Dermis microvascular lymphatic vessel endothelial cell (primary cell): ENCODE results near the gene PLS1. TPM values are rescaled to one million over a fixed set of nuclear protein-coding genes. Genes with fewer than 3 reads are reported as not detected.
"Not testable (repeated sequence)": the region's sequence is repeated elsewhere in the genome, so short reads cannot be mapped to it uniquely, and the experiment has no call there.

Source experiments
- DNase-seq, 2 donors: peaks; one replicate each; pipeline versions ENCODE4 v3.0.0 to v3.0.0-alpha.2; 2010; ENCODE audit warnings: low read depth in 2 of 2
- total RNA-seq: library from RNA; depleted of rRNA; stranded (reverse); fragments of >200 nt; gene quantifications from 2 replicates; pipeline ENCODE4 v1.2.1, GENCODE V29; 2014

The PLS1 gene, protein sequence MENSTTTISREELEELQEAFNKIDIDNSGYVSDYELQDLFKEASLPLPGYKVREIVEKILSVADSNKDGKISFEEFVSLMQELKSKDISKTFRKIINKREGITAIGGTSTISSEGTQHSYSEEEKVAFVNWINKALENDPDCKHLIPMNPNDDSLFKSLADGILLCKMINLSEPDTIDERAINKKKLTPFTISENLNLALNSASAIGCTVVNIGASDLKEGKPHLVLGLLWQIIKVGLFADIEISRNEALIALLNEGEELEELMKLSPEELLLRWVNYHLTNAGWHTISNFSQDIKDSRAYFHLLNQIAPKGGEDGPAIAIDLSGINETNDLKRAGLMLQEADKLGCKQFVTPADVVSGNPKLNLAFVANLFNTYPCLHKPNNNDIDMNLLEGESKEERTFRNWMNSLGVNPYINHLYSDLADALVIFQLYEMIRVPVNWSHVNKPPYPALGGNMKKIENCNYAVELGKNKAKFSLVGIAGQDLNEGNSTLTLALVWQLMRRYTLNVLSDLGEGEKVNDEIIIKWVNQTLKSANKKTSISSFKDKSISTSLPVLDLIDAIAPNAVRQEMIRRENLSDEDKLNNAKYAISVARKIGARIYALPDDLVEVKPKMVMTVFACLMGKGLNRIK
- total RNA-seq, result 0.38 and 1.2 TPM in 2 replicates

DNA sequence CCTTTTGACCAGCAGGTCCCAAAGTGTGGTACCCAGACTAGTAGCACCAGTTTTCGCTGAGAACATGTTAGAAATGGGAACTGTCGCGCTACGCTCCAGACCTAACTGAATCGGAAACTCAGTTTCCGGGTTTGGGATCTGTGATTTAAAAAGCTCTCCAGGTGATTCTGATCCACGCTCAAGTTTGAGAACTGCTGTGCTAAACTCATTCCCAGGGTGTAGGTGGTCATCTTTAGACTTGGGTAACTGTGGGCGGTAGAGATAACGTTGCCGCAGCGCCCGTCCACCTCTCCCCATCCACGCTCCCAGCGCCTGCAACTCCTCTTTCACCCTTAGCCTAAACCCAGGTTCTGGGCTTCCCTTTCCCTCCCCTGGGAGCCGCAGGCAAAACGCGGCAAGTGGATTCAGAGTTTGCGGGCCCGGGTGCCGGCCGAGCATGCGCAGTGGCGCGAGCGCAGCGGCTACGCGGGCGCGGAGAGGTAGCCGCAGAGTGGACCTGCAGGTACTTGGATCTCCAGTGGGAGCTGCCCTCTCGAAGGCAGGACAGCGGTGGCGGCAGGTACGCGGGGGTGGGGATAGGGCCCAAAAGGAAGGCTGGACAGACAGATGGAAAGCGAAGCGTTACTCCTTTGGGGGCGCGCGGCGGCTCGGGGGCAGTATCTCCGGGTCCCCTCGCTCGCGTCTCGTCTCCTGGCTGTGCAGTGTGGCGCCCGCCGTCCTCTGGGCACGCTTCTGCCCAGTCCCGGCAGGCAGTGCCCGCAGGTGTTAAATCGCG, at the start of gene PLS1:
PLS1 (plus strand) TSS at position 443 of the 775 bp plus-strand sequence. CDS start 67,845 bp downstream, outside the sequence.
- peak; percentile 61 to 75 for DNase-seq

DNA sequence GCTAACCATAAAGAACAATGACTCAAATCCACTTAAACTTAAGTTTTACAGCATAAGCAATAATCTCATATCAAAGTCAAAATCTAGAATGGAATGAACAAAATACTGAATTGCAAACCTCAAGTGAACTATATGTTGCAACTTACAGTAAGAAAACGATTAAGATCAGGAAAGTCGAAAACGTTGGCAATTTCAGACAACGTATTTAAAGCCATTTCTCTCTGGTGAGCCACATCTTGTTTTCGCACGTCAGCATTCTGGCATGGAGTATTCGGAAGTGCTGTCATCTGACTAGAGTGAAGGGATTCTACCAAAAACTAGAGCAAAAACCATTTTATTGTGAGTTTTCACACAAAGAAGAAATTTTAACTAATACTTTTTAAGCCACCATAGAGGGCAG, 46.2 kb upstream of the PLS1 start:
- no peak for DNase-seq

DNA sequence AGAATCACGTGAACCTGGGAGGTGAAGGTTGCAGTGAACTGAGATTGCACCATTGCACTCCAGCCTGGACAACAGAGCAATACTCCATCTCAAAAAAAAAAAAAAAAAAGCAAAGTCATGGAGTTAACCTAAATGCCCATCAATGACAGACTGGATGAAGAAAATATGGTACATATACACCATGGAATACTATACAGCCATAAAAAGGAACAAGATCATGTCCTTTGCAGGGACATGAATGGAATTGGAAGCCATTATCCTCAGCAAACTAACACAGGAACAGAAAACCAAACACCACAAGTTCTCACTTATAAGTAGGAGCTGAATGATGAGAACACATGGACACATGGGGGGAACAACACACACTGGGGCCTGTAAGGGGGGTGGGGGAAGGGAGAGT, 43.6 kb upstream of the PLS1 start:
- not testable (repeated sequence) for DNase-seq

DNA sequence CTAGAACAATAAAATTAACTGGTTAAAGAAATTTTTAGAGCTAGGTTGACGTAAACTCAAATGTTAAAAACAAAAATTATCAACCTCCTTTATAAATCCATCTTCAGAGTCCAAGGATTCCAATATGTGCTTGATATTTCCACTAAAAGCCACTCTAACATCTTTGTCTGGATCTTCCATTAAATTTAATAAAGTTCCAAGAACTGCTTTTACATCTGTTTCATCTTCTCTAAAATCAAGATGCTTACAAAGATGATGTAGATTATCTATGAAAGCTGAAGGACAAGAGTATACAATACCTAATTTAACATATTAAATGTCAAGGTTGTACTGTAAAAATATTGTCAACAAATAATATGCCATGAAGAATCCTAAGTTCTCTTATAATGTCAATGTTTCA, 42.5 kb upstream of the PLS1 start:
- DNase-seq, result no peak

DNA sequence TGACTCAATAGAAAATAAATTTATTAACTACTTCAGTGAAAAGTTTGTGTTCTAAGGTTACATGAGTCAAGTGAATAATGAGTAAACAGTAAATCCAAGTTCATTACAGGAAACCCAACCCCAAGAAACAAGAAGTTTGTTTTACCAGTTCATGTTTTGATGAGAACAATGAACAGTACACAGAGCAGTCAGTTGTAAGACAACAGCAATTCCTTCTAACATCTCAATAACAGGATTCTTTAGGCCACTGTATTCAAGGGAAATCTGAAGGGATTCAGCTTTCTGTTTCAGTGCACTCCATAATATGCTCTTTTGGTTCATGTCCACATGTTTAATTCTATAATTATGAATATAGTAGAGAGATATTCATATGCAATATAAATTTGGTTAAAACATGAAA, 36.1 kb upstream of the PLS1 start:
- no peak for DNase-seq

DNA sequence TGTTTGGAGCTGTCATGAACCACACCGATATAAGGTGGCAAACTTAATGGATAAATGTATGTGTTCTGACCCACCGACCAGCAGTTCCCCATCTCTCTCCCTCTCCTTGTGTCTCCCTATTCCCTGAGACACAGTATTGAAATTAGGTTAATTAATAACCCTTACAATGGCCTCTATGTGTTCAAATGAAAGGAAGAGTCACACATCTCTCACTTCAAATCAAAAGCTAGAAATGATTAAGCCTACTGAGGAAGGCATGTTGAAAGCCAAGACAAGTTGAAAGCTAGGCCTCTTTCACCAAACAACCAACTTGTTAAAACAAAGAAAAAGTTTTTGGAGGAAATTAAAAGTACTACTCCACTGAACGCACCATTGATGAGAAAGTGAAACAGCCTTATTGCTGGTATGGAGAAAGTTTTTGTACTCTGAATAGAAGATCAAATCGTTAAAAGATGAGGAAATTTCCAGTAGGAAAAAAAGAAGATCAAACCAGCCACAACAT, 32.6 kb upstream of the PLS1 start:
- no peak for DNase-seq

DNA sequence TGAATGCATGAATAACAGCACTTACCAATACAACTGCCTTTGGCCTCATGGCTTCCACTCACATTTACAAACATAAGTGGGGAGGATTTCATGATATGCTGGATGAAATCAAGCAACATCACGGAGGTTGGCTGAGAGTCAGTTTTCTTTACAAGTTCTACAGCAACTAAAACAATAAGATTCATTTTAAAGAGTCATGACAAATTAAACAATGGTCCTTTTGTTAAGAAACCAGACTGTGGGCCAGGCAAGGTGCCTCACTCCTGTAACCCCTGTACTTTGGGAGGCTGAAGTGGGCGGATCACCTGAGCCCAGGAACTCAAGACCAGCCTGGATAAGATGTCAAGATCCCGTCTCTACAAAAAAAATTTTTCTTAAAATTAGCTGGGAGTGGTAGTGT, 30.1 kb upstream of the PLS1 start:
- DNase-seq, result no peak

DNA sequence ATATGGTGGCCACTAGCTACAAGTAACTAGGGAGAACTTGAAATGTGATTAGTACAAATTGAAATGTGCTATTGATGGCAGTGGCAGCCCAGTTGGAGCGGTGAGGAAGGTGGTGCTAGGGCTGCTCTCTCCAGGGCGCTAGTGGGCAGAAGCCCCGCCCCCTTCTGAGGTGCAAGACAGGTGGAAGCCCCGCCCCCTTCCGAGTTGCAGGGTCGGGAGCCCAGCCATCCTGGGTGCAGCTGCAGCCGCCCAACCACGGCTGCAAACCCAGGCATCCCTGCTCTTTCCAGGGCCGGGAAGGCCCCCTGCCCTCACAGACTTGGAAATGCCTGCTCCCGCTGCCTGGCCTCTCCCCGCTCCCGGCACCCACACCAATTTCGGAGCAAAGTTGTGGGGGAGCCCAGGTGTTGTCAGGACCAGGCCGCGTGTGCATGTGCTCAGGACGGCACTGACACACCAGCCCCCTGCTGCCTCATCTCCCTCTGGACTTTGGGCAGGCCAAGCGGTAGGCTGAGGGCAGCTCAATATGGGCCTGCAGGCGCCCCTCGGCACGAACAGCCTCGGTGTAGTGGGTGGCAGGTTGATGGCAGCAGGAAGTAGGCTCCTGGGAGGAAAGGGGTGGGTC, 27.7 kb upstream of the PLS1 start:
- no peak for DNase-seq

DNA sequence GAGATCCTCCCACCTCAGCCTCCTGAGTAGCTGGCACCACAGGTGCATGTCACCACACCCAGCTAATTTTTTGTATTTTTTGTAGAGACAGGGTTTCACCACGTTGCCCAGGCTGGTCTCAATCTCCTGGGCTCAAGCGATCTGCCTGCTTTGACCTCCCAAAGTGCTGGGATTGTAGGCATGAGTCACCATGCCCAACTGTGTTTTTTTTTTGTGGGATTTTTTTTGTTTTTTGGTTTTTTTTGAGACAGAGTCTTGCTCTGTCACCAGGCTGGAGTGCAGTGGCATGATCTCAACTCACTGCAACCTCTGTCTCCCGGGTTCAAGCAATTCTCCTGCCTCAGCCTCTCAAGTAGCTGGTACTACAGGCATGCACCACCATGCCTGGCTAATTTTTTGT, 26.8 kb upstream of the PLS1 start:
- not testable (repeated sequence) for DNase-seq

DNA sequence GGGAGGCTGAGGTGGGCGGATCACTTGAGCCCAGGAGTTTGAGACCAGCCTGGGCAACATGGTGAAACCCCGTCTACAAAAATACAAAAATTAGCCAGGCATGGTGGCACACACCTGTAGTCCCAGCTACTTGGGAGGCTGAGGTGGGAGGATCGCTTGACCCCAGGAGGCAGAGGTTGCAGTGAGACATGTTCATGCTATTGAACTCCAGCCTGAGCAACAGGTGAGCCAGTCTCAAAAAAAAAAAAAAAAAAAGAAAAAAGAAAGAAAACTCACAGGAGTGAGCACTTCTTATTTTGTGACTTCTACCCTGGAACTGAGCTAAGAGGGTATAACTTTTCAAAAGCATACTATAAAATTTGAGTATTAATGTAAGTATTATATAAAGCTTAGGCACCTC, 22.0 kb upstream of the PLS1 start:
- not testable (repeated sequence) for DNase-seq

DNA sequence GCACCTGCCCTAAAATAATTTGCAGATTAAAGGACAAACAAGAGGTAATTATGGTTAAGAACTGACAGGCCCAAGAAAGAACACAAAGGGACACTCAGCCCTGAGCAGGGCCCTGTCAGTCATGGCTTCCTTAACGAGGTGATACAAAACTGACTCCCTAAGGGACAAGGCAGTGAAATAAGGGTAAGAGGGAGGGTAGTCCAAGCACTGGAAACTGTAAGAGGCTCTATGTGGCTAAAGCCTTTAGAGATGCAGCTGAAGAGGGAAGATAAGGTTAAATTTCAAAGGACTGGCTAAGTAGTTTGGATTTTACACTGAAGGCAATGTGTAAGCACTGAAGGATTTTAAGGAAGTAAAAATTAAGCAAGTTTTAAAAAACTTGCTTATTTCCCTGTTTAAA, 21.5 kb upstream of the PLS1 start:
- no peak for DNase-seq

DNA sequence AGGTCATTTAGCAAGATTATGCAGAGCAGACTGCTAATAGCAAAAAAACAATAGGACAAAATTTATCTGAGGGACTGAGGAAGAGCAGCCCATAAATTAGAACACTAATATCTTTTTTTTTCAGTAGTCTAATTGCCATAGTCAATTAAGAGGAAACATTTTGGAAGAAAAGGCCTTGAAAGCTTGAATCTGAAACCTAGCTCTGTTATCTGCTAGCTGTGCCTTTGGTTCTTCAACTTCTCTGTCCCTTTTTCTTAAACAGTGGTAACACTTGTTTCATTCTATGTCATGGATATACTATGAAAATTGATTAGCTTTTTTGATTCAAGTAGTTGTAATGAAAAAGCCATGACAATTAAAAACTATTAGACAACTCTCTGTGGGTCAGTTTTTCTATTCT, 19.4 kb upstream of the PLS1 start:
- no peak for DNase-seq

DNA sequence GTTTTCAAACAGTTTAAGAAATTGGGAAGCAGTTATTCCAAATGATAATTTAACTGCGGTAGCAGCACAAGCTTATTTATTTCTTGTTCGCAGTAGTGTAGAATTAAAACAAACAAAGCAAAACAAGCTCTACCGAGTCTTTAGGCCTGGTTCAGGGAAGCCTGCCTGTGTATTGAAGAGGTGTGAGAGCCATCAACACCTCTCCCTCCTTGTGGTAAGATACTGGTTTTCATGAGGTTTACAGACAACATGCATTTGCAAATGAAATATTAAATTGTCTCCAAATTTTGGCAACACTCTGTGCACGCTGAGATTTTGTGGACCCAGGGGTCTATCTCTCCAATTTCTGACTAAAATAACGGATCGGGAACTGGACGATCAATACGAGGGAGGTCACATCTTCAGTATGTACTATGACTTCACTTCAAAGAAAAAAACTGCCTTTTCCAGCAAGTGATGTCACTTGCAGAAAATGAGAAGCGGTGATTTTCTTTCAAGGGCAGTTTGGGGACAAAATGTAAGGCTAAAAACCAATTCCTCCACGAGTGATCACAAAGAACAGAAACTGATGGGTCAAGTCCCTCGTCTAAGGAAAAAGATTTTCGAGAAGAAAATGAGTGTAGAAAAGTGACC, 18.4 kb upstream of the PLS1 start:
- DNase-seq, result no peak

DNA sequence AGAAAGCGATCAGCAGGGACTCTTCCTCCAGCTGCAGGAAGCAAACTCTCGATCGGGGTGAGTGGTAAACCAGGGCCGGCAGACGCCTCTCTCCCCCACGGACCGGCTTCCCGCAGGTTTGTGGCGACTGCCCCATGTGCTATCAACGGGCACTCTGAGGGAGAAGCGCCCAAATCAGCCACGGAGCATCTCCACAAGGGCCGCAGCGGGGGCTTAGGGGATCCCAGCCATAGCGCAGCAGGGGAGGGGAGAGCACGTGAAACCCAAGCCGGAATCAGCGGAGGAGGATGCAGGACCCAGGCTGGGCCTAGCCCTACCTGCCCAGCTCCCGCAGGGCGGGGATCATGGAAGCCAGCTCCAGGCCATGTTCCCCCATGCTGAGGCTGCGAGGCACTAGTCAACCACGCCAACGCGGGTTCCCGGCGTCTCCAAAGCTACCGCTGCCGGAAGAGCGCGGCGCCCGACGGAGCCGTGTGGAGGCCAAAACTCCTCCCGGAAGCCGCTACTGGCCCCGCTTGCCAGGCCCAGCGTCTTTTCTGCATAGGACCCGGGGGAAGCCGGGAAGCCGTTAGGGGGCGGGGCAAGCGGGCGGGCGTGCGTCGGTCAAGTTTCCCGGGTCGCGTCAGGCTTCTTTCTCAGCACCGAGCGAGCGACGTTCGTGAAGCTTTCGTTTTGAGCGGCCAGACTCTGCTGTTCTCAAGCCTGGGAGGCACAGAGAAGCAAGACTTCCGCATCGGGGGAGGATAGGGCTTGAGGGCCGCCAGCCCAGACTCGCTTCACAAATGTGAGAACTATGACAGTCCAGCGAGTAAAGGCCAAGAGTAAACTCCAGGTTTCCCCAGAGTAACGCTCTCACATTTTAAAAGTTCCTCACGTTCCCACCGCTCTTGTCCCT, 17.6 kb upstream of the PLS1 start, which contains the start of gene ATR:
ATR (minus strand) TSS at position 405 of the 895 bp plus-strand sequence; CDS start at position 376, 29 bp downstream.
- DNase-seq, result peak; percentile 70 to 95

DNA sequence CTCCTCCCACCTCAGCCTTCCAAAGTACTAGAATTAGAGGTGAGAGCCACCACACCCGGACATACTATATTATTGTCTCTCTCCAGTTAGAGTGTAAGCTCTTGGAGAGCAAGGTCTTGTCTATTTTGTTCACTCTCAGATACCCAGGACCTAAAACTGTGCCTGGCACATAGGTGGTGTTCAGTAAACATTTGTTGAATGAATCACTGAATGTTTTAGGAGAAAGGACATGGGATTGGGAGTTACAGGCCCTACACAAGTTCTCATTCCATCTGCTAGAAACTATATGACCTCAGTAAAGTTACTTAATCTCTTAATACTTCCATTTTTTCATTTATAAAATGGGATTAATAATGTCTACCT, 16.2 kb upstream of the PLS1 start:
- DNase-seq, result no peak

DNA sequence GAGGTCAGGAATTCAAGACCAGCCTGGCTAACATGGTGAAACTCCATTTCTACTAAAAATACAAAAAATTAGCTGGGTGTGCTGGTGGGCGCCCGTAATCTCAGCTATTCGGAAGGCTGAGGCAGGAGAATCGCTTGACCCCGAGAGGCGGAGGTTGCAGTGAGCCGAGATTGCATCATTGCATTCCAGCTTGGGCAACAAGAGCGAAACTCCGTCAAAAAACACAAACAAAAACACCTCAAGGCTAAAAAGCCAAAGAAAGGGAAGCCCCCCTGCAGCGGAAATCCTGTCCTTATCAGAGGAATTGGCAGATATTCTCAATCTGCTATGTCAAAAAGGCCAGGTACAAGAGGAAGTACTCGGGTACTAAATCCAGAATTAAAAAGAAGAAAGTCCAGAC, 15.1 kb upstream of the PLS1 start:
- not testable (repeated sequence) for DNase-seq

DNA sequence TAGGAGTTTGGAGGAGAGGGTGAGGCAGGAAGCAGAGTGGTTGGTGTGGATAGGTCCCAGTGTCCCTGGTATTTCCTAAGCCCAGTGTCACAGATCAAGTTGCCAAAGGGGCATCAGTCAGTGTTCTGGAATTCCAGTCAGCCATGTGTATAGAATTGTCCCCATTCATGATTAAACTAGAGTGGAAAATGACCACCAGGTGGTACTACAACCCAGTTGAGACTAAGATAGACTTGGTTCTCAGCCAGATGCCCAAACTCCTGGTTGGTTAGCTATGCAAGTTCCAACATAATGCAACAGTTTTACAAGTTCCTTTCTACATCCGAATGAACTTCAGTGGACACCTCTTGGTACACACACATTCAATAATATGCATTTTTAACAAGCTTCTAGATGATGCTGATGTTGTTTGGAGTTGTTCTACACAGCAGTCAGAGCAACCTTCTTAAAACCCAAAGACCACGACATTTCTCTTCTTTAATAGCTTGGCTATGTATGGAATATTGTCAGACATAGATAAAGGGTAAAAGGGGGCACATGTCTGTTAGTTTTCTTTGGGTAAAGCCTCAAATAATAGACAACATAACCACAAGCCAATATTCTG, 9.3 kb upstream of the PLS1 start:
- DNase-seq, result peak; percentile 68 to 78

DNA sequence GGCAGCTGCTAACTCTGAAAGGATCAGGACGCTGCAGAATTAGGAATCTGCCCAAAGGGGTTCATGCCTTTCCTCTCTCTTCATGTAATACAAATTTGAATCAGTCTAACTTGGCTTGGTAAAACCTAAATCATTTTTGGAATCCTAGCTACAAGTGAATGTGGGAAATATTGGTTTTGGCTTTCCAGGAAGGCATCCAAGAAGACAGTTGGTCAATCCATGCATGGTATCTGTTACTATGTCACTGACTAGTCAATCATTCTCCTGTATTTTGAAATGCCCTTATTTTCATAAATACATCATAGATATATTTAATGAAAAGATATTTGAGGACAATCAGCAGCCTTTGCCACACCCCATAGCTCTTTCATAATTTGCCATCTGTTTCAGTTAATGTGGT, 7.5 kb upstream of the PLS1 start:
- no peak for DNase-seq

DNA sequence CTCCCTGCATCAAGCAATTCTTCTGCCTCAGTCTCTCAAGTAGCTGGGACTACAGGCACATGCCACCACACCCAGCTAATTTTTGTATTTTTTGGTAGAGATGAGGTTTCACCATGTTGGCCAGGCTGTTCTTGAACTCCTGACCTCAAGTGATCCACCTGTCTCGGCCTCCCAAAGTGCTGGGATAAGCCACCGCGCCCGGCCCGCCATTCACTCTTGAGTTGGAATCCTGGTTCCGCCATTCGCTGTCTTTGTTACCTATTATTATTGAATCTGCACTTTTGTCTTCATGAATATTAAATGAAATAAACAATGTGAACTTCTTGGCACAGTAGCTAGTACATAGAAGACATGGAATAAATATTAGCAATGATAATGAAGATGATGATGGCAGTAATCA, 3.9 kb upstream of the PLS1 start:
- not testable (repeated sequence) for DNase-seq

DNA sequence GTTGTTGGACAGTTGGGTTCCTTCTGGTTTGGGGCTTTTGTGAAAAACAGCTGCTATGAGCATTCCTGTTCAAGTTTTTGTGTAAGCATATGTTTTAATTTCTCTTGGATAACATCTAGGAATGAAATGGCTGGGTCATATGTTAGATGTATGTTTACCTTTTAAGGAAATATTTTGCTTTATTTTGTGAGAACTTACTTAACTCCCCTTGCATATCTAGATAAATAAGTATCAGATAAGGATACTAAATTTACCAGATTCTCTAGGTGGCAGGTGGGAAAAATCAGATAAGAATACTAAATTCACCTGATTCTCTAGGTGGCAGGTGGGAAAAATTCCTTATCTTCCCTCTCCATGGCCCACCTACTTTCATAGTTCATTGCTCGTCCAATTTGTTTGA, 1.1 kb upstream of the PLS1 start:
- no peak for DNase-seq
